HG03097 (cell line): Measurements from ENCODE around the gene DHX16.
"Not testable (repeated sequence)": the region's sequence is repeated elsewhere in the genome, so short reads cannot be mapped to it uniquely, and the experiment has no call there.

ENCODE experiments used
- ATAC-seq: cut with Tn5 transposase; IDR thresholded peaks from one replicate; pipeline ENCODE4 v1.9.1; 2021; ENCODE audit not compliant: unreplicated experiment, low FRiP score

Gene DHX16

GRCh38 chr6:30681766-30682142 lies 8.9 kb upstream of the DHX16 start:
- no peak for ATAC-seq

- no peak for ATAC-seq
These were observed 7.1 kb upstream of the DHX16 start for GRCh38 chr6:30679765-30680535.

- ATAC-seq, result peak; percentile 39
These were observed 6.3 kb upstream of the DHX16 start for GRCh38 chr6:30678964-30679726.

- no peak for ATAC-seq
These were observed 4.0 kb upstream of the DHX16 start for GRCh38 chr6:30676660-30677285.

- ATAC-seq, result no peak
These were observed 1.9 kb downstream of the DHX16 start for GRCh38 chr6:30670760-30671527.

GRCh38 chr6:30666300-30666699 lies 6.5 kb downstream of the DHX16 start:
- ATAC-seq, result not testable (repeated sequence)

- no peak for ATAC-seq
These were observed 7.6 kb downstream of the DHX16 start for GRCh38 chr6:30664994-30665767.

GRCh38 chr6:30657922-30658321 lies 14.9 kb downstream of the DHX16 start:
- ATAC-seq, result not testable (repeated sequence)

- ATAC-seq, result no peak
These were observed 15.4 kb downstream of the DHX16 start for GRCh38 chr6:30657454-30657853.

GRCh38 chr6:30656513-30656912 lies 16.3 kb downstream of the DHX16 start:
- no peak for ATAC-seq

GRCh38 chr6:30655743-30656094 lies 17.1 kb downstream of the DHX16 start:
- ATAC-seq, result no peak

GRCh38 chr6:30654798-30655742 lies 17.7 kb downstream of the DHX16 start:
- ATAC-seq, result no peak

GRCh38 chr6:30651143-30651542 lies 21.7 kb downstream of the DHX16 start:
- ATAC-seq, result no peak

GRCh38 chr6:30647242-30648116 lies 25.3 kb downstream of the DHX16 start:
- peak; percentile 55 for ATAC-seq

- peak; percentile 42 for ATAC-seq
These were observed 26.2 kb downstream of the DHX16 start, which contains the start of gene C6orf136 for GRCh38 chr6:30646450-30647241. C6orf136 (plus strand) TSS chr6:30647133; CDS start chr6:30647232, 99 bp downstream.

GRCh38 chr6:30645989-30646388 lies 26.8 kb downstream of the DHX16 start:
- ATAC-seq, result no peak

GRCh38 chr6:30644769-30645168 lies 28.0 kb downstream of the DHX16 start:
- ATAC-seq, result no peak
